HG03060 (cell line): Measurements from ENCODE around the gene PLAC1.

Experiments
- ATAC-seq: cut with Tn5 transposase; IDR thresholded peaks from one replicate; pipeline ENCODE4 v1.9.1; 2021; ENCODE audit warnings: low read depth, moderate number of reproducible peaks; ENCODE audit not compliant: unreplicated experiment

The PLAC1 gene

DNA sequence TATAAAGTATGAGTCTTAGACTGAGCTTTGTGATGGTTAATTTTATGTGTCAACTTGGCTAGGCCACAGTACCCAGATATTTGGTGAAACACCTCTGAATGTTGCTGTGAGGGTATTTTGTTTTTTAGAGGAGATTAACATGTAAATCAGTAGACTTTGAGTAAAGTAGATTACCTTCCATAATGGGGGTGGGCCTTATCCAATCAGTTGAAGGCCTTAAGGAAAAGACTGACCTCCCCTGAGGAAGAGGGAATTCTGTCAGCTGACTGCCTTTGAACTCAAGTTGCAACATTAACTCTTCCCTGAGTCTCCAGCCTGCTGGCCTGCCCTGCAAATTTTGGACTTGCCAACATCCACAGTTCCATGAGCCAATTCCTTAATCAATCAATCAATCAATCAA lies 66.0 kb downstream of the PLAC1 start:
- ATAC-seq = no peak

DNA sequence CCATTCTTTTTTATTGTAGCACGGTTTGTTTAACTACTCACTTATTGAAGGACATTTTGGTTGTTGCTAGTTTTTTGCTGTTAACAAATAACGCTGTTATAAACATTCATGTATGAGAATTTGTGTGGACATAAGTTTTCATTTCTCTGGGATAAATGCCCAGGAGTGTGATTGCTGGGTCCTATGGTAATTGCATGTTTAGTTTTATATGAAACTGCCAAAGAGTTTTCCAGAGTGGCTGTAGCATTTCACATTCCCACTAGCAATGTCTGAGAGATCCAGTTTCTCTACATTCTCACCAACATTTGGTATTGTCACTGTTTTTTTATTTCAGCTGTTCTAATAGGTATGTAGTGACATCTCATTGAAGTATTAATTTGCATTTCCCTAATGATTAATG lies 66.8 kb downstream of the PLAC1 start:
- ATAC-seq = no peak

DNA sequence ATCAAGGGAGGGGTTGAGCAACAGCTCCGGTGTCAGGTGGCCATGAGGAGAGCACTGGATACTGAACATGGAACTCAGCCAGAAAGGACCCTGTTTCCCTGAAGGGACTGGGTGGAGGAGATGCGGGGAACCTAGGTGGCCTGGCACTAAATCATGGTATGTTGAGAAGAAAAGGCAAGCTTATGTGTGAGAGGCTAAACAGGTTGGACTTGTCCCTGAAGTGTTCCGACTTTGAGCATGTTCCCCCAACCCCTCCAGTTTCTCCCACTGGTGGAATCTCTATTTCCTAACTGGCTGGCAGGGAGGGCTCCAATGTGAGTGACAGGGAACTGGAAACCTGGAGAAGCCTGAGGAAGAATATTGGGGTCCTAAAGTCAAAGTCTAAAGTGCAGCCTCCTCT lies 69.5 kb downstream of the PLAC1 start:
- no peak for ATAC-seq

DNA sequence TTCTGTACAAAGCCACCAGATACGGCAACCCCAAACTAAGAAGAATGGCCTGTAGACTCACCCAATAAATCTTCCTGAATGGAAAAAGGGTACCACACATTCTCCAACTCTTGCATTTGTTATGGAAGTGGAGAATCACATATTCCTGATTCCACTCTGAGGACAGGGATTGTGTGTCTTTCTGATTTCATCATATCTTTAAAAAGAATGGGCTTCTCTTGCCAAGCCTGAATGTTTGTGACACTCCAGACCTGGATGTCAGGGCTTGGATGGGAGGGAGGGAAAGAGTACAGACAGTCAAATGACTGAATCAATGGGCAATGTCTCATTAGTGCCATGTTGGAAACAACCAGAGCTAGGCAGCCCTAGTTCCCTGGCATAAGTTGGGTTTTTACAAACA lies 77.4 kb downstream of the PLAC1 start:
- no peak for ATAC-seq

DNA sequence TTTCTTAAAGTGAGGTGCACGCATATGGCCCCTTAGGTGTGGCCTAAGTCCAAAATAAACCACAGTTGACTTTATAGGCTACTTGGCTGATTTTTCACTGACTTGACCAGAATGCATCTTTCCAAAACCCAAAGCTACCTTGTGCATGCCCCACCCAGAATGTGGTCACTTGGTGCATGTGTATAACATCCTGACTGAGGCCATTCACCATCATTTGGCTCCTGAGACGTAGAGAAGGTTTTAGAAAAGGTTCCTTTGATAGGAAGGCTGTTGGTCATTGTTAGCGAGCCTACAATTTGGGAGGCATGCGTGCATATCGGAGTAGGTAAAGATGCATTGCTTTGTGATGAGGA lies 84.6 kb downstream of the PLAC1 start:
- no peak for ATAC-seq

DNA sequence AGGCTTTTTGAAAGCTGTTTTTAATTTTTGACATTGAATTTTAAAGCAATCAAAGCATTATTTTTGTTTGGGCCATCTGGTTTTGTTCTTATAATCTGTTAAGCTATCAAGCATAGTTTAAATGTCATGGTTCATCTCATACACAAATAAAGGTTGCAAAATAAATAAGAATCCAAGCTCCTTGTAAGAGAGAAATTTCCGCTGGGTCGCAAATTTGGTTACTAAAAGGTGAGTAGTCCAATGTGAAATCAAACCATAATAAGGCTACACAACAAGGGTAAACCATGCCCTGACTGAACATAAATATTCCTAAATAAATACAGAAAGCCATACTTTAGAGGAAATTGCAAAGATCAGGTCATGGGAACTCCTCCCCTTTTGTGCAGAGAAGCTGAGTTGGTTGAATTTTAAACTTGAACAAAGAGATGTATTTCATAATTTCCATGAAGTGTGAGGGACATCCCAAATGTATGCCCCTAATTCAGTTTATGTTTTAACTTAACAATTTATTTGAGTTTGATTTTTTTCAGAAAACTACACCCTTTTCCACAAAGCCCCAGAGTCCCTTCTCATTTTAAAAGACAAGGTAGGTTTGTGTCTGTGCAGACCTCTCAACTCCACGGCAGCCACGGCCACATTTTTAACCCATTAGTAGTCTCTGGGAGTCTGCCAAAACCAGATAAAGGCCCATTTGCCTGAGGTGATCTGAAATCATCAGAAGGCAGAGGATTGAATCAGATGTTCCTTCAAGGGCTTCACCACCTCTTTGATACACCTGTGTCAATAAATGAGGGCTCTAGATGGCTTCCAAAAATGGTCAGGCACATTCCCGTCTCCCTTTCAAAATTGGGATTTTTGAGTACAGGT lies 85.2 kb downstream of the PLAC1 start:
- no peak for ATAC-seq

DNA sequence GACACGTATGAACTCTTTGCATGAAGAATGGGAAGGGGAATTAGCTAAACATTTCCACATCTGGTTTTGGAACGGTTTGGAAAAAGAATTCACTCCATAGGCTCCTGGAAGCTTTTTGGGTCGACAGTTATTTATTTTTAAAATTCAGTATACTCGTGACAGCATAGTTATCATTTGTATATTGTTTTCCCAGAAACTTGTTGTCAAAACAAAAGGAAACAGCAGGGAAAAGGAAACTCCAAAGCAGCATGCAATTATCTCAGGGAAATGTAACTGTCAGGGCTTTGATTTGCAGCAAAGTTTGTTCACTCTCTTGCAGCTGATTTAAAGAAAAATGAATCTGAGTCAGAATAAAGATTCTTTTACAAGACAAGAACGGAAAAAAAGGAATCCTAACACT lies 86.5 kb downstream of the PLAC1 start:
- ATAC-seq = no peak

DNA sequence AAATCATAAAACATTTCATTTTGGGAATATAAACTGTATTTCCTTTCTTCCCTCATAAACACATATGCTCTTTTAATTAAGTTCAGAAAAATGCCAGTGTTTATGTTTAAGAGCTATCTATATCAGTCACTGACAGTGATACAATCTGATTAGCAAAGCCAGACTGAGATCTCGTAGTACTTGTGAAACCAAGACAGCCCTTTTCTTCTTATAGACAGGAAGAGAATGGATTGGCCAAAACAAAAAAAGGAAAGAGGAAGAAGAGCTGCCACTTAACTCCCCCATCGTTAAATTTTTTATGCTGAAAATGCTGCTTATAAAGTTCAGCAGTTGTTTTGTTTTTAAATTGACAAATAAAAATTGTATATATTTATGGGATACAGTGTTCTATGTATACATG lies 87.4 kb downstream of the PLAC1 start:
- ATAC-seq = no peak

DNA sequence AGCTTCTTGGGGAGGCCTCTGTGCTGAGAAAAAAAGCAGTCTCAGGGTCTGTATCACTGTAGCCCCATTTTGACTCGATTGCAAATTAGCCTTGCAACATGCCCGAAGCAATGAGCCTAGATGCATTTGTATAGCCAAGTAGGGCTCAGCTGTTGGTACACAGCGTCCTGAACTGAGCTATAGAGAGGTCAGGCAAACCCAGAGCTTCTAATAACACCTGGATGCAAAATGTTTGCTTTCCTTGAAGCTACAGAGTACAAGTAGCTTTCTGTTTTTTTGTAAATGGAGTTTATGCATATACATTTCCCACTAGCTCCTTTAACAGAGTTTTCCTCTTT lies 87.8 kb downstream of the PLAC1 start:
- ATAC-seq = no peak

DNA sequence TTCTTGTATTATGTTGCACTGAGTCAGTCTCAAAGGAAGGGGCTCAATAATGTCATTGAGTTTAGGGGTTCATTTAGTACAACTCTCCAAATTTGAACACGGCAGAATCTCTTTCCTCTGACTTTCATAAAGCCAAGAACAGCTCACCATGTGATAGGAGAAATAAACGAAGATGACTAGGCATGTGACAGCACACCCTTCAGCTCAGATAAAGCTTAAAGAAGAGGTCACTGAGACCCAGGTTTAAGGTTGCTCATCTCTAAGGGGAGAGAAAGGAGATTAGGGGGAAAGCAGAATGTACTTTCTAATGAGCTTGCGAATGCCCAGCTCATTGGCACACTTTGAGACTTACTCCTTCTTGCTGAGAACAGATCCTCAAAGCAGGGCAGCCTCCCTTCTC lies 89.0 kb downstream of the PLAC1 start:
- ATAC-seq = no peak

DNA sequence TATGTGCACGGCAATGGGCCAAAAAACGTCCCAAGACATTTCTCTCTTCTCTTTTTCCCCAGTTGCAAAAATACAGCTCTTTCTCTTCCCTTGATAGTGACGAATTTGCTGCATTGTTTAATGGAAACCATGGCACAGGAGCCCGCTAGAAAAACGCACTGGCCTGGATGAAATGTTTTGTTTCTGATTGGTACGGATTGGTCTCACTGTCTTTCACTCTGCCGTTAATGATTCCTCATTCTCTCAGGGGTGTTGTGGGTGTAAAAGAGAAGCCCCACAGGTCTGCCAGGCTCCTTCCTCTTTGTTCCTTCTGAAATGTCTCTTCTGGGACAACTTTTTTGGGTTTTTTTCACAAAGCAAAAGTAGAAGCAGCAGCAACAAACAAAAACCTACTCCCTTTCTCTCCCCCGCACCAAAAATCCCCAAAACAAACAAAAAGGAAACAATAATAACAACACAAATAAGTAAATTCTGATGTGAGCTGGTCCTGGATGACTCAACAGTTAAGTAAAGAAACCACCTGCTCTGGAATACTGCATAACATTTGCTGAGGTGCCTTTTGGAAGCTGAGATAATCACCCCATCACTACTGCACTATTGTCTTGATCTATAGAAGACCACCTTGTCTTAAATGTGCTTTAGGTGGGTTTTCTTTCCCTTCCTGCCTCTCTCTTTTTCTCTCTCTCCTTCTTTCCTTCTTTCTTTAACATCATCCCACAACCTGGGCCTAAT lies 89.8 kb downstream of the PLAC1 start:
- ATAC-seq = no peak

DNA sequence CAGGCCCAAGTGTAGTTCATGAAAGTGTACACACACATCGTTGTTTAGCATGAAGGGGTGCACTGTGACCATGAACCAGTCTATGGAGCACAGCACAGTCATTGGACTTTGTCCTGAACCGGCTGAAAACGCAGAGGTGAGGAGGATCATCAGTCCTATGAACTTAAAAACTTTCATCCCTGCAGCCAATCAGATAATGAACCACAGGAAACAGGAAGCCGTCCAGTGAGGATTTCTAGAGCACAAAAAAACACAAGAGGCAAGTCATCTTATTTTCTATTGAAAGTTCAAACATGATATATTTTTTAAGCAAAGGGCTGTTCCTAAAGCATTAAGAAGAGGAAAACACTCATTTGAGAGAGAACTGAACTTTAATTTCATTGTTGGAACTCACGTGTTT lies 91.8 kb downstream of the PLAC1 start:
- no peak for ATAC-seq

DNA sequence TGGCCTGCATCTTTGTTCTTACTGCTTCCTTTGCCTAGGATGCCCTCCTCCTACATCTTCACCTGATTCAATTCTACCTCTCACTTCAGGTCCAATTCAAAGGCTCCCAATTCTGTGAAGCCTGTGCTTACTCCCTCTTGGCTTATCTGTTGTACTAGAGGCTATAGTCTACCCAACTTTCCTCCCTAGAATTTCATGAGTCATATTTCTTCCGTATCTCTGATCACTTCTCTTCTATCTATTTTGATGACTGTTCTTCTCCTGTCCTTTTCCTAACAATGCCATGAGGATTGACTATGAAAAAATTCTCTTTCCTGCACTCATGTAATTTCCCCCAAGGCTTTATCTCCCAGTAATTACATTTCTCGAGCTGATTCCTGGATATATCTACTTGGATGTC lies 96.3 kb downstream of the PLAC1 start:
- ATAC-seq = no peak

DNA sequence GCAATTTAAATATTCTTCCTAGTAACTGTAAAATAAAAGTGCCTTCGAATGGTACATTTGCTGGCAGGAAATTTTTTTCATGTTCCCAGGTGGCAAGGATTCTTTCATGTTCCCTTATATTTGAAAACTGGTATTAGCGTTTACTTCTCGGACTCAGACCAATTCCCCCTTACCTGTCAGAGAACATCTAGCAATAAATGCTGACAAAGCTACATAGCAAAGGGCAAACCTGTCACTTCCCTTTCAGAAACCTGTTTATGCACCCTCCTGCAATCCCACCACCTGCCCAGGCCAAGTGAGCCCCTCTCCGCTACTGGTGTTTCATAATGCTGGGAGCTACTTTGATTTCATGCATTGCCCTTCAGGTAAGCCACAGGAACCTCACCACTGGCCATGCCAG lies 100.1 kb downstream of the PLAC1 start:
- no peak for ATAC-seq

DNA sequence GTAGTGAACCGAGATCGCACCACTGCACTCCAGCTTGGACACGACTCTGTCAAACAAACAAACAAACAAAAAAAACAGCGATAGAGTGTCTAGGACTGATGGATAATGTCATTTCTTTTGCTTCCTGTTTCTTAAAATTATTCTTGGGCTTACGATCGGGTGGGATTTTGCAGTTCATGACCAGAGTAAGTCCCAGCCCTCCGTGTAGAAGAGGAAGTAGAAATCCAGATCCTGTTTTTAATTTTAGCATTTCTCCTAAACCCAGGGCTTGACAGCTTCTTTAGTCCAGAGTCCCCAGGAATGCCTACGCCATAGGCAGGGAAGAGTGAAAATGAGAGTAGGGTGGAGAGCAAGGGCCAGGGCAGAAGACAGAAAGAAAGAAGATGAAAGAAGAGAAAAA lies 104.0 kb downstream of the PLAC1 start:
- no peak for ATAC-seq

DNA sequence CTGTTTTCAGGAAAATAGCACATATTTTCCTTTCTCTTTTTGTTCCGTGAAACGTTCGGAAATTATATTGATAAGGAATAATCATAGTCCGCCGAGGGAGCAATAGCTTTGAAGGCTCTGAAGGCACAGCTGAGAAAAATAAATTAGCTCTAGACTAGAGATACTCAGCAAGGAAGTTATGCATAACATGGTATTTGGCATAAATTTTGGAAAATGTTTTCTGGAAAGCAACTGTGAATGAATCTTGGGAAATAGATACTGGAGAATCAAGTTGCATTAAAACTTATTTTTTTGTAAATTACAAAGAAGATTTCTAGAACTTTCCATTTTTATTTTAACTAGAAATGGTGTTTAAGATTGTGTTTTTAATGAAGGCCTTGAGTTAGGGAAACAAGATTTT lies 105.9 kb downstream of the PLAC1 start:
- no peak for ATAC-seq

DNA sequence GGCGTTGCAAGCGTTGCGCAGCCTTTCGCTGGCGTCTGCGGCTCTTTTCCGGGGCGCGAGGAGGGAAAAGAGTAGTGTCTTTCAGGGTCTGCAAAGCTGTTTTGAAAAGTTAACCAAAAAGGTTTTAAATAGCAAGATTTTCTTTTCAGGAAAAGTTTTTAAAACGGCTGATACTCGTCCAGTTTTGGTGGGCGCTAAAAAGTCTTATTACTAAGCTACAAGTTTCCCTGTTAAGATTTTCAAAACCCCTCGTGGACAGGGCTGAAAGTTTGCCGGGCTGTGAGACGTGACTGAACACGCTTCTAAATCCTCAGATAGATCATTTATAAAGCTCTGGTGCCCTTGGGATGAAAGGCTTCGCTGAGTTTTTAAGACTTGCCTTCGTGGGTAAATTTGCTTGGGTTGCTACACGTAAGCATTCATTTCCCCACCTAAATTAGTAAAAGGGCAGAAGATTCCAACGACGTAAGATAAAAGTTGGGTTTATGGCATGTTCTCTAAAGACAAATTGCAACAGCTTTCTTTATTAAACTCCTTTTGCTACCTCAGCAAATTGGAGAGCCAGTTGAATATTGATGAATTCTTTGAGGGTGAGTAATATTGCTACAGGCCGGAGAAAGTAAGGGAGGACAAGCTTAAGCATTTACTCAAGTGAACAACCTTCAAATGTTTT lies 106.8 kb downstream of the PLAC1 start:
- ATAC-seq = no peak

DNA sequence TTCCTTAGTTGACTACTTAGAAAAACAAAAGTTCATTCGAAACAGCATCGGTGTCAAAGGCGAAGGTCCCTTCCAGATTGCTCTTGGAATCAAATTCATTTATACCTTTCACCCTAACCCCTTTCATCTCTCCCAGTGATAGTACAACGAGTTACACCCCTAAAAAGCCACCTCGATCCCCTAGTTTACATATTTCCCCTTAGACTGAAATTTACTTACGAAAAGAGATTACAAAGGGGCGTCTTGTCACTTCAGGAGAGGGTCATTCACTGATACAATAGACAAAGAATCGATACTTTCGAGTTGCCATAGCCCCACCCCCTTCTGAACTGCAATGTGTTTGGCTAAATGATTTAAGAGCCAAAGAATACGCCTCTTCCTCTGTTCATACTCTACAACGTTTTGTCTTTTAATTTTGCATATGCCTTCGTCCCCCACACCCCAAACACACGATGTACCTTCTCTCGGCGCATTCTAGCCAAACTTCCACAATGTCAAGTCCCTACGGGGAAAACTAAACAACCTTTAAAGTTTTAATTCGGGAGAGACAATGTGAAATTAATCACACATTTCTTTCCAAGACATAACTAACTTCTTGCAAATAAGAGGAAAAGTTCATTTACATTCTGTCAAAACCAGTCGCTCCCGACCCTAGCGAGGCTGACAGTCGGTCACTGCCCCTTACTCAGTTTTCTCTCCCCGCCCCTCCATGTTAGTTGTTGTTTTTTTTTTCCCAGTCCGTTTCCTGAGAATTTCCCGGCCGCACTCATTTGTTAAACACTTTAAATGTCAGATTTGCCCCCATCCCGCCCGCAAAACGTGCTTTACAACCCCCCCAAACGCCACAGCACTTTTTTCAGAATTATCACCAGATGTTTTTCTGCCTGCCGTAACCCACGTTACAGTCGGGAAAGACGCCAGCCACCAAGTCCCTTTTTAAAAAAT lies 109.7 kb downstream of the PLAC1 start:
- no peak for ATAC-seq

DNA sequence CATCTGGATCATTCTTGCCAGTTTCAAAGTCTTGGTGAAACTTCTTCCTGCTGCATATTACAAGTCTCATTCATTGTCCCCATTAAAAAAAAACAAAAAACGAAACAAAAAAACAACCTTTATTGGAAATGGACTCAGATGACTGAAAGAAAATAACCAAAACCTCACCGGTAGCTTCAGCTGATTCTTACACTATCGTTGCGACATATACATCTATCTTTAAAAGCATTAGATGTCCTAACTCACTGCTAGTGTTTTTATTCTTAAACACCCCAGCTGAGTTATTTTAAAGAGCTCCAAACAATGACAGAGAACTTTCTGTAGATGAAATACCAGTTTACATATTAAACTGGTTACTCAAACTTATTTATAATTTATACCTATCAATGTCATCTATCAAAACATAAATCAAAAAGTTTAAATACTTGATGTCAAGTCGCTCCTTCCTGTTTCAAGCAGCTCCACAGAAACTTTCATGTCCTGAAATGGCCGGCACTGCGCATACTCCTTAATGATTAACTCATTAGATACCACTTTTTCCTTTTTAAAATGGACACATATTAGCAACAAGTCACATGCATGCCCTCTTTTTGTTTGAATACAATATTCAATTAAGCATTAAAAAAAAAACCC lies 111.1 kb downstream of the PLAC1 start:
- no peak for ATAC-seq

DNA sequence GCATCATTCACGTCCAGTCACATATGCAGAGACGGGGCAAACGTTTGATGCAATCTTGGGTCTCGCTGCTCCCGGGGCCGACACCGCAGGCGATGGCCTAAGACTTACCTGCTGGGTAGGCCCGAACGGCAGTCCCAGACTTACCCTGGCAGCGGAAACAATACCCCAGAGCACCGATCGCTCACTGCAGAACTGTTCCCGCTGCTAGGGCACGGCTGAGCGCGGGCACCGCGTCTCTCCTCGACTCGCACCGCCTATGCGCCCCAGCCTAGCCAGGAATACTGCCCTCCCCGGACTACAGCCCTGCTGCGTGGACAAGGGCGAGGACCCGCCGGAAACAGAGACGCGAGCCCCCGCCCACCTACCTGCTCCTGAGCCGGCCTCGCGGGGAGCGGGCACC lies 112.1 kb downstream of the PLAC1 start:
- no peak for ATAC-seq
